B cell (primary cell): ENCODE results near the gene COX10. TPM values are rescaled to one million over a fixed set of nuclear protein-coding genes. Genes with fewer than 3 reads are reported as not detected.
"Not testable (repeated sequence)": the region's sequence is repeated elsewhere in the genome, so short reads cannot be mapped to it uniquely, and the experiment has no call there.

Source experiments
- ATAC-seq: fragments of 200-7000 bp; cut with Tn5 transposase; one replicate; pipeline ENCODE4 v1.10.0; 2021; ENCODE audit warnings: low read depth, mild to moderate bottlenecking, moderate number of reproducible peaks, moderate library complexity
- CTCF ChIA-PET: fragments of 350-600 bp; sonication (Branson Sonifier 250); formaldehyde crosslinking; loops from one replicate; lab custom pipeline; 2021; ENCODE audit warnings: antibody characterized with exemption, inconsistent platforms; lab: Charles Lee
- POLR2A ChIA-PET: fragments of 350-600 bp; sonication (Branson Sonifier 250); formaldehyde crosslinking; loops from one replicate; lab custom pipeline; 2021; ENCODE audit warnings: antibody characterized with exemption; lab: Charles Lee
- DNase-seq: peaks from one replicate; pipeline ENCODE4 v3.0.0; 2013
- H2AFZ ChIP-seq: 2 replicates; pipeline ENCODE4 v1.6.1; 2012; ENCODE audit warnings: mild to moderate bottlenecking, low read depth, low read length; ENCODE audit not compliant: insufficient read depth, poor library complexity, severe bottlenecking
- H3K27ac ChIP-seq, 2 donors: 1 replicate in 1 of 2; 2 replicates in 1 of 2; pipeline ENCODE4 v1.5.1; 2012 to 2013; ENCODE audit warnings: low read length in 2 of 2, mild to moderate bottlenecking in 2 of 2, moderate library complexity in 1 of 2
- H3K27me3 ChIP-seq, 4 experiments: fragments of 200-600 bp in 1 of 4; sonication (generic) in 1 of 4; replicated peaks in 1 of 4; 1 replicate in 2 of 4; 2 replicates in 2 of 4; pipeline versions ENCODE4 v1.6.1 to v1.7.0; 2013 to 2016; ENCODE audit warnings: low read length in 3 of 4, mild to moderate bottlenecking in 2 of 4, mixed read lengths in 1 of 4, moderate library complexity in 1 of 4; ENCODE audit not compliant: insufficient read depth in 4 of 4, control insufficient read depth in 3 of 4; ENCODE audit errors: control extremely low read depth in 1 of 4
- H3K36me3 ChIP-seq, 2 experiments: replicated peaks in 1 of 2; 1 replicate in 1 of 2; 2 replicates in 1 of 2; pipeline versions ENCODE4 v1.6.1 to v1.7.1; 2013; ENCODE audit warnings: low read length in 1 of 2; ENCODE audit not compliant: insufficient read depth in 2 of 2, control insufficient read depth in 1 of 2; ENCODE audit errors: control extremely low read depth in 1 of 2, extremely low read depth in 1 of 2
- H3K4me1 ChIP-seq, 2 donors: fragments of 200-600 bp in 1 of 2; sonication (generic) in 1 of 2; 1 replicate in 1 of 2; 2 replicates in 1 of 2; pipeline versions ENCODE4 v1.5.1 to v1.6.1; 2013 to 2017; ENCODE audit warnings: low read length in 2 of 2; ENCODE audit not compliant: control insufficient read depth in 2 of 2, insufficient read depth in 2 of 2
- H3K4me2 ChIP-seq: replicated peaks from 2 replicates; pipeline ENCODE3; 2012; ENCODE audit warnings: mild to moderate bottlenecking, low read depth, low read length; ENCODE audit not compliant: poor library complexity, severe bottlenecking
- H3K4me3 ChIP-seq, 5 experiments: fragments of 200-600 bp in 1 of 5; sonication (generic) in 1 of 5; 1 replicate in 3 of 5; 2 replicates in 2 of 5; pipeline versions ENCODE4 v1.5.1 to v1.7.0; 2011 to 2016; ENCODE audit warnings: low read length in 4 of 5, mild to moderate bottlenecking in 4 of 5, low read depth in 2 of 5, control low read depth in 1 of 5, moderate library complexity in 1 of 5; ENCODE audit not compliant: insufficient read depth in 1 of 5; ENCODE audit errors: control extremely low read depth in 1 of 5, extremely low read depth in 1 of 5
- H3K79me2 ChIP-seq: fragments of 200-600 bp; sonication (generic); one replicate; pipeline ENCODE4 v1.6.0; 2016; ENCODE audit warnings: low read length; ENCODE audit not compliant: control insufficient read depth, insufficient read depth
- H3K9ac ChIP-seq: fragments of 200-600 bp; sonication (generic); 2 replicates; pipeline ENCODE4 v1.6.1; 2017; ENCODE audit warnings: mild to moderate bottlenecking, low read length, moderate library complexity
- H3K9me3 ChIP-seq, 3 donors: one replicate each; pipeline versions ENCODE4 v1.6.1 to v1.7.1; 2013; ENCODE audit warnings: low read length in 2 of 3; ENCODE audit not compliant: control insufficient read depth in 2 of 3, insufficient read depth in 1 of 3; ENCODE audit errors: control extremely low read depth in 1 of 3
- H4K20me1 ChIP-seq: 2 replicates; pipeline ENCODE4 v1.6.0; 2012; ENCODE audit warnings: mild to moderate bottlenecking, low read length; ENCODE audit not compliant: insufficient read depth, control insufficient read depth, poor library complexity, severe bottlenecking
- H3K27ac Mint-ChIP-seq: one replicate; pipeline ENCODE4 v1.8.0; 2021; ENCODE audit warnings: mixed read lengths
- H3K27me3 Mint-ChIP-seq: one replicate; pipeline ENCODE4 v1.8.0; 2021; ENCODE audit warnings: mixed read lengths
- H3K4me1 Mint-ChIP-seq: one replicate; pipeline ENCODE4 v1.8.0; 2021; ENCODE audit warnings: mixed read lengths
- H3K4me3 Mint-ChIP-seq: one replicate; pipeline ENCODE4 v1.8.0; 2021; ENCODE audit warnings: mixed read lengths
- H3K9me3 Mint-ChIP-seq: one replicate; pipeline ENCODE4 v1.8.0; 2022; ENCODE audit warnings: mixed read lengths; ENCODE audit not compliant: insufficient read depth
- CTCF ChIP-seq: fragments of 200-600 bp; IDR thresholded peaks from one replicate; pipeline ENCODE4 v1.8.0; 2022; ENCODE audit warnings: antibody characterized with exemption, mild to moderate bottlenecking
- EZH2 ChIP-seq: IDR thresholded peaks from 2 replicates; pipeline ENCODE4 v1.6.1; 2012; ENCODE audit warnings: borderline replicate concordance, low read depth, mild to moderate bottlenecking, moderate library complexity, low read length; ENCODE audit not compliant: insufficient read depth, poor library complexity, severe bottlenecking
- WGBS: methylation state at CpG from one replicate; pipeline ENCODE4 v1.1.5; 2013; ENCODE audit warnings: missing lambda C conversion rate; ENCODE audit not compliant: insufficient coverage; 5-methylcytosine and 5-hydroxymethylcytosine counted together
- intact Hi-C: fragments of 100-400 bp; cut with micrococcal nuclease; formaldehyde crosslinking; loops from one replicate; pipeline ENCODE4 v1.10.0; 2022
- polyA minus RNA-seq: library from RNA; depleted of rRNA, polyadenylated mRNA; stranded (reverse); fragments of >200 nt; gene quantifications from 2 replicates; pipeline ENCODE4 v1.2.3, GENCODE V29; 2012
- polyA plus RNA-seq: library from polyadenylated mRNA; depleted of rRNA; stranded (reverse); fragments of >200 nt; gene quantifications from 2 replicates; pipeline ENCODE4 v1.2.3, GENCODE V29; 2012
- total RNA-seq, 2 donors: library from RNA; stranded (reverse); fragments of 120-200 nt in 1 of 2; gene quantifications; 1 replicate in 1 of 2; 2 replicates in 1 of 2; pipeline versions ENCODE4 v1.2.3 to v1.2.4, GENCODE V29; 2013 to 2022

The COX10 gene
- 19.2 and 21.8 TPM in 2 replicates for total RNA-seq
- 14.9 TPM for total RNA-seq (2013)
- 13.5 and 23.3 TPM in 2 replicates for polyA plus RNA-seq
- 10.5 and 12.0 TPM in 2 replicates for polyA minus RNA-seq

GRCh38 chr17:14069251-14070021 lies at the start of gene COX10:
COX10 (plus strand) TSS chr17:14069504; CDS start chr17:14069606, 102 bp downstream.
- Mint-ChIP-seq H3K4me3 (peak within 1 kb of the TSS; percentile 97), H3K27ac (peak within 1 kb of the TSS; percentile 86), H3K4me1 (peaks cover 35% of the 10 kb centered on the region), H3K27me3 (no peaks in the 10 kb centered on the region), H3K9me3 (no peaks in the 10 kb centered on the region)
- peak; percentile 85 for DNase-seq
- peak within 1 kb of the TSS; percentile 79 to 100 (median 97) for H3K4me3 ChIP-seq
- H3K27me3 ChIP-seq = no peaks in the 10 kb centered on the region
- peaks cover 16 to 23% of the 10 kb centered on the region in 2 donors for H3K4me1 ChIP-seq
- peaks cover 0 to 3% of the 10 kb centered on the region in 2 experiments for H3K36me3 ChIP-seq
- peak; percentile 99 for ATAC-seq
- H3K27ac ChIP-seq = peak within 1 kb of the TSS; percentile 65 to 73
- CTCF ChIA-PET = no interaction called here
- 1% methylated on average over 40 of the region's 48 CpGs for WGBS
- peak within 1 kb of the TSS; percentile 99 for H2AFZ ChIP-seq
- intact Hi-C loops = loop anchor here (2.0 kb wide), 2 partner anchors 139 to 233 kb away; no protein-coding TSS in a partner anchor
- TF ChIP-seq CTCF (no peak), EZH2 (no peak)
- peaks cover 54% of the 10 kb centered on the region for H3K79me2 ChIP-seq
- H3K4me2 ChIP-seq = peak within 1 kb of the TSS; percentile 73
- H3K9me3 ChIP-seq = peaks cover 0 to 3% (median 2%) of the 10 kb centered on the region in 3 donors
- POLR2A ChIA-PET = no interaction called here
- H3K9ac ChIP-seq = peak within 1 kb of the TSS; percentile 90
- H4K20me1 ChIP-seq = peaks cover 6% of the 10 kb centered on the region

- H3K4me1 ChIP-seq, H2AFZ ChIP-seq, CTCF ChIA-PET, H3K27me3 Mint-ChIP-seq, H3K27ac ChIP-seq, H3K9me3 Mint-ChIP-seq, DNase-seq, H3K9me3 ChIP-seq, H3K79me2 ChIP-seq, H3K4me2 ChIP-seq, ATAC-seq, H3K4me1 Mint-ChIP-seq, H3K36me3 ChIP-seq, H3K27ac Mint-ChIP-seq, H3K4me3 ChIP-seq, POLR2A ChIA-PET, H3K27me3 ChIP-seq, H3K4me3 Mint-ChIP-seq, H3K9ac ChIP-seq, intact Hi-C loops, H4K20me1 ChIP-seq: not testable (repeated sequence)
- WGBS = no CpG with 5 or more reads among the region's 9 CpGs
Measured at GRCh38 chr17:14021651-14022294, 47.5 kb upstream of the COX10 start.

- WGBS = no CpG with 5 or more reads among the region's 5 CpGs
- ATAC-seq, intact Hi-C loops: not testable (repeated sequence)
Measured at GRCh38 chr17:14029755-14030154, 39.5 kb upstream of the COX10 start.

More at GRCh38 chr17:14029755-14030154, 39.5 kb upstream of the COX10 start:
- CTCF ChIA-PET, H3K9me3 Mint-ChIP-seq, H3K27me3 ChIP-seq, H4K20me1 ChIP-seq, H2AFZ ChIP-seq, H3K27ac ChIP-seq, DNase-seq, POLR2A ChIA-PET, H3K79me2 ChIP-seq, H3K4me3 Mint-ChIP-seq, H3K4me1 ChIP-seq, H3K9me3 ChIP-seq, H3K4me2 ChIP-seq, H3K9ac ChIP-seq, H3K27ac Mint-ChIP-seq, H3K4me3 ChIP-seq, H3K27me3 Mint-ChIP-seq, H3K4me1 Mint-ChIP-seq: not testable (repeated sequence)
- H3K36me3 ChIP-seq = peaks cover 1 to 11% of the 10 kb centered on the region in 2 experiments
